ENCODE measurements around the gene OIT3.

OIT3 gene

GRCh38 chr10:72946963-72947362 lies 53.4 kb downstream of the OIT3 start:
- H3K4me3 ChIP-seq (ENCODE audit: control insufficient read depth in 1 of 7, extremely low read depth in 1 of 7, insufficient read depth in 4 of 7, low read depth in 2 of 7, low read length in 6 of 7): no peak overlapping the region
- ChIA-PET CTCF (no interaction called here), POLR2A (no interaction called here)
- H3K36me3 ChIP-seq (ENCODE audit: control insufficient read depth in 4 of 4, insufficient read depth in 4 of 4, low read length in 3 of 4): no peaks in the 10 kb centered on the region
- H3K27ac ChIP-seq (ENCODE audit: insufficient read depth in 1 of 2, low read depth in 1 of 2, low read length in 2 of 2, poor library complexity in 1 of 2, severe bottlenecking in 2 of 2): no peak overlapping the region
- no peaks in the 10 kb centered on the region for H3K9me3 ChIP-seq (ENCODE audit: control extremely low read depth in 1 of 5, control insufficient read depth in 4 of 5, insufficient read depth in 2 of 5, low read depth in 1 of 5, low read length in 4 of 5)
- 100% methylated on average over 1 of the region's 1 CpG for WGBS (ENCODE audit: insufficient coverage)
- no peaks in the 10 kb centered on the region for H3K4me1 ChIP-seq (ENCODE audit: control extremely low read depth in 1 of 4, control insufficient read depth in 4 of 4, insufficient read depth in 4 of 4, low read length in 3 of 4)
- peaks cover 0 to 2% (median 0%) of the 10 kb centered on the region in 5 experiments for H3K27me3 ChIP-seq (replicated peaks in 2 of 5; ENCODE audit: control insufficient read depth in 4 of 5, insufficient read depth in 5 of 5, low read length in 4 of 5)
- DNase-seq: no peak

- no peak overlapping the region for H3K4me3 ChIP-seq (ENCODE audit: control insufficient read depth in 1 of 7, extremely low read depth in 1 of 7, insufficient read depth in 4 of 7, low read depth in 2 of 7, low read length in 6 of 7)
- CTCF ChIA-PET: interaction anchor here (1.5 kb wide), 1 partner anchor 9 kb away, joined by 3 read pairs; no protein-coding TSS in a partner anchor
- WGBS (ENCODE audit: insufficient coverage): 88% methylated on average over 4 of the region's 6 CpGs
- H3K9me3 ChIP-seq (ENCODE audit: control extremely low read depth in 1 of 5, control insufficient read depth in 4 of 5, insufficient read depth in 2 of 5, low read depth in 1 of 5, low read length in 4 of 5): no peaks in the 10 kb centered on the region
- no peaks in the 10 kb centered on the region for H3K4me1 ChIP-seq (ENCODE audit: control extremely low read depth in 1 of 4, control insufficient read depth in 4 of 4, insufficient read depth in 4 of 4, low read length in 3 of 4)
- DNase-seq: no peak
- H3K36me3 ChIP-seq (ENCODE audit: control insufficient read depth in 4 of 4, insufficient read depth in 4 of 4, low read length in 3 of 4): no peaks in the 10 kb centered on the region
- H3K27ac ChIP-seq (ENCODE audit: insufficient read depth in 1 of 2, low read depth in 1 of 2, low read length in 2 of 2, poor library complexity in 1 of 2, severe bottlenecking in 2 of 2): no peak overlapping the region
- POLR2A ChIA-PET: no interaction called here
- H3K27me3 ChIP-seq (replicated peaks in 2 of 5; ENCODE audit: control insufficient read depth in 4 of 5, insufficient read depth in 5 of 5, low read length in 4 of 5): peaks cover 0 to 2% (median 0%) of the 10 kb centered on the region in 5 experiments
Measured at GRCh38 chr10:72948762-72949161, 55.2 kb downstream of the OIT3 start.

GRCh38 chr10:72951760-72952159 lies 58.2 kb downstream of the OIT3 start:
- H3K27ac ChIP-seq (ENCODE audit: insufficient read depth in 1 of 2, low read depth in 1 of 2, low read length in 2 of 2, poor library complexity in 1 of 2, severe bottlenecking in 2 of 2): no peak overlapping the region
- H3K4me3 ChIP-seq (ENCODE audit: control insufficient read depth in 1 of 7, extremely low read depth in 1 of 7, insufficient read depth in 4 of 7, low read depth in 2 of 7, low read length in 6 of 7): no peak overlapping the region
- ChIA-PET CTCF (no interaction called here), POLR2A (no interaction called here)
- DNase-seq: no peak
- H3K27me3 ChIP-seq (replicated peaks in 2 of 5; ENCODE audit: control insufficient read depth in 4 of 5, insufficient read depth in 5 of 5, low read length in 4 of 5): peaks cover 0 to 2% (median 0%) of the 10 kb centered on the region in 5 experiments
- no peaks in the 10 kb centered on the region for H3K36me3 ChIP-seq (ENCODE audit: control insufficient read depth in 4 of 4, insufficient read depth in 4 of 4, low read length in 3 of 4)
- H3K4me1 ChIP-seq (ENCODE audit: control extremely low read depth in 1 of 4, control insufficient read depth in 4 of 4, insufficient read depth in 4 of 4, low read length in 3 of 4): no peaks in the 10 kb centered on the region
- WGBS (ENCODE audit: insufficient coverage): 94% methylated on average over 2 of the region's 3 CpGs
- H3K9me3 ChIP-seq (ENCODE audit: control extremely low read depth in 1 of 5, control insufficient read depth in 4 of 5, insufficient read depth in 2 of 5, low read depth in 1 of 5, low read length in 4 of 5): no peaks in the 10 kb centered on the region

- 100% methylated on average over 3 of the region's 6 CpGs for WGBS (ENCODE audit: insufficient coverage)
- H3K27me3 ChIP-seq (replicated peaks in 2 of 5; ENCODE audit: control insufficient read depth in 4 of 5, insufficient read depth in 5 of 5, low read length in 4 of 5): peaks cover 0 to 2% (median 0%) of the 10 kb centered on the region in 5 experiments
- no peaks in the 10 kb centered on the region for H3K4me1 ChIP-seq (ENCODE audit: control extremely low read depth in 1 of 4, control insufficient read depth in 4 of 4, insufficient read depth in 4 of 4, low read length in 3 of 4)
- no peak for DNase-seq
- H3K9me3 ChIP-seq (ENCODE audit: control extremely low read depth in 1 of 5, control insufficient read depth in 4 of 5, insufficient read depth in 2 of 5, low read depth in 1 of 5, low read length in 4 of 5): no peaks in the 10 kb centered on the region
- H3K27ac ChIP-seq (ENCODE audit: insufficient read depth in 1 of 2, low read depth in 1 of 2, low read length in 2 of 2, poor library complexity in 1 of 2, severe bottlenecking in 2 of 2): no peak overlapping the region
- POLR2A ChIA-PET: no interaction called here
- CTCF ChIA-PET: no interaction called here
- H3K4me3 ChIP-seq (ENCODE audit: control insufficient read depth in 1 of 7, extremely low read depth in 1 of 7, insufficient read depth in 4 of 7, low read depth in 2 of 7, low read length in 6 of 7): no peak overlapping the region
- H3K36me3 ChIP-seq (ENCODE audit: control insufficient read depth in 4 of 4, insufficient read depth in 4 of 4, low read length in 3 of 4): no peaks in the 10 kb centered on the region
Measured at GRCh38 chr10:72952189-72952588, 58.6 kb downstream of the OIT3 start.

- Histone ChIP-seq H3K4me1 (ENCODE audit: control extremely low read depth in 1 of 4, control insufficient read depth in 4 of 4, insufficient read depth in 4 of 4, low read length in 3 of 4) (no peaks in the 10 kb centered on the region), H3K4me3 (ENCODE audit: control insufficient read depth in 1 of 7, extremely low read depth in 1 of 7, insufficient read depth in 4 of 7, low read depth in 2 of 7, low read length in 6 of 7) (no peak overlapping the region), H3K27me3 (replicated peaks in 2 of 5; ENCODE audit: control insufficient read depth in 4 of 5, insufficient read depth in 5 of 5, low read length in 4 of 5) (peaks cover 0 to 2% (median 0%) of the 10 kb centered on the region in 5 experiments), H3K9me3 (ENCODE audit: control extremely low read depth in 1 of 5, control insufficient read depth in 4 of 5, insufficient read depth in 2 of 5, low read depth in 1 of 5, low read length in 4 of 5) (no peaks in the 10 kb centered on the region), H3K36me3 (ENCODE audit: control insufficient read depth in 4 of 4, insufficient read depth in 4 of 4, low read length in 3 of 4) (no peaks in the 10 kb centered on the region), H3K27ac (ENCODE audit: insufficient read depth in 1 of 2, low read depth in 1 of 2, low read length in 2 of 2, poor library complexity in 1 of 2, severe bottlenecking in 2 of 2) (no peak overlapping the region)
- 93% methylated on average over 3 of the region's 5 CpGs for WGBS (ENCODE audit: insufficient coverage)
- no peak for DNase-seq
- ChIA-PET POLR2A (no interaction called here), CTCF (no interaction called here)
Measured at GRCh38 chr10:72952642-72953158, 59.2 kb downstream of the OIT3 start.

GRCh38 chr10:72953687-72954086 lies 60.1 kb downstream of the OIT3 start:
- 80% methylated on average over 6 of the region's 8 CpGs for WGBS (ENCODE audit: insufficient coverage)
- H3K4me3 ChIP-seq (ENCODE audit: control insufficient read depth in 1 of 7, extremely low read depth in 1 of 7, insufficient read depth in 4 of 7, low read depth in 2 of 7, low read length in 6 of 7): no peak overlapping the region

GRCh38 chr10:72954230-72954595 lies 60.7 kb downstream of the OIT3 start:
- 86% methylated on average over 6 of the region's 8 CpGs for WGBS (ENCODE audit: insufficient coverage)
- H3K4me3 ChIP-seq (ENCODE audit: control insufficient read depth in 1 of 7, extremely low read depth in 1 of 7, insufficient read depth in 4 of 7, low read depth in 2 of 7, low read length in 6 of 7): no peak overlapping the region
- peaks cover 0 to 2% (median 0%) of the 10 kb centered on the region in 5 experiments for H3K27me3 ChIP-seq (replicated peaks in 2 of 5; ENCODE audit: control insufficient read depth in 4 of 5, insufficient read depth in 5 of 5, low read length in 4 of 5)
- no peak for DNase-seq
- no peaks in the 10 kb centered on the region for H3K36me3 ChIP-seq (ENCODE audit: control insufficient read depth in 4 of 4, insufficient read depth in 4 of 4, low read length in 3 of 4)
- no peaks in the 10 kb centered on the region for H3K4me1 ChIP-seq (ENCODE audit: control extremely low read depth in 1 of 4, control insufficient read depth in 4 of 4, insufficient read depth in 4 of 4, low read length in 3 of 4)
- POLR2A ChIA-PET: no interaction called here
- CTCF ChIA-PET: interaction anchor here (0.8 kb wide), 1 partner anchor 834 kb away, joined by 3 read pairs; no protein-coding TSS in a partner anchor
- H3K9me3 ChIP-seq (ENCODE audit: control extremely low read depth in 1 of 5, control insufficient read depth in 4 of 5, insufficient read depth in 2 of 5, low read depth in 1 of 5, low read length in 4 of 5): no peaks in the 10 kb centered on the region
- H3K27ac ChIP-seq (ENCODE audit: insufficient read depth in 1 of 2, low read depth in 1 of 2, low read length in 2 of 2, poor library complexity in 1 of 2, severe bottlenecking in 2 of 2): no peak overlapping the region

More at GRCh38 chr10:72953687-72954086, 60.1 kb downstream of the OIT3 start:
- ChIA-PET POLR2A (no interaction called here), CTCF (interaction anchor here (0.8 kb wide), 1 partner anchor 833 kb away, joined by 3 read pairs; no protein-coding TSS in a partner anchor)
- Histone ChIP-seq H3K27ac (ENCODE audit: insufficient read depth in 1 of 2, low read depth in 1 of 2, low read length in 2 of 2, poor library complexity in 1 of 2, severe bottlenecking in 2 of 2) (no peak overlapping the region), H3K27me3 (replicated peaks in 2 of 5; ENCODE audit: control insufficient read depth in 4 of 5, insufficient read depth in 5 of 5, low read length in 4 of 5) (peaks cover 0 to 2% (median 0%) of the 10 kb centered on the region in 5 experiments), H3K9me3 (ENCODE audit: control extremely low read depth in 1 of 5, control insufficient read depth in 4 of 5, insufficient read depth in 2 of 5, low read depth in 1 of 5, low read length in 4 of 5) (no peaks in the 10 kb centered on the region), H3K36me3 (ENCODE audit: control insufficient read depth in 4 of 4, insufficient read depth in 4 of 4, low read length in 3 of 4) (no peaks in the 10 kb centered on the region), H3K4me1 (ENCODE audit: control extremely low read depth in 1 of 4, control insufficient read depth in 4 of 4, insufficient read depth in 4 of 4, low read length in 3 of 4) (no peaks in the 10 kb centered on the region)
- no peak for DNase-seq

All from common myeloid progenitor, CD34-positive (primary cell).